Esophagus squamous epithelium (tissue), 5 donors: ENCODE measurements around the gene PLK3. TPM values are rescaled to one million over a fixed set of nuclear protein-coding genes. Genes with fewer than 3 reads are reported as not detected.
"Not testable (repeated sequence)": the region's sequence is repeated elsewhere in the genome, so short reads cannot be mapped to it uniquely, and the experiment has no call there.

Source experiments
- DNase-seq: peaks from one replicate; lab custom pipeline; 2025; lab: John Stamatoyannopoulos, UW
- H3K27ac ChIP-seq, 4 donors: fragments of 200-600 bp; sonication (generic); one replicate each; pipeline ENCODE4 v1.5.1; 2016 to 2019; ENCODE audit warnings: mild to moderate bottlenecking in 1 of 4
- H3K27me3 ChIP-seq, 4 donors: fragments of 200-600 bp; sonication (generic); 1 replicate in 3 of 4; 2 replicates in 1 of 4; pipeline versions ENCODE4 v1.5.1 to v1.6.0; 2017 to 2021; ENCODE audit warnings: antibody characterized with exemption in 1 of 4
- H3K36me3 ChIP-seq, 3 donors: fragments of 200-600 bp; sonication (generic); one replicate each; pipeline ENCODE4 v1.5.1; 2016 to 2019
- H3K4me1 ChIP-seq, 3 donors: fragments of 200-600 bp; sonication (generic); one replicate each; pipeline ENCODE4 v1.5.1; 2017 to 2019
- H3K4me3 ChIP-seq, 4 donors: fragments of 200-600 bp; sonication (generic); 1 replicate in 3 of 4; 2 replicates in 1 of 4; pipeline ENCODE4 v1.5.1; 2016 to 2019; ENCODE audit warnings: mild to moderate bottlenecking in 2 of 4, moderate library complexity in 1 of 4
- H3K9me3 ChIP-seq, 3 donors: fragments of 200-600 bp; sonication (generic); one replicate each; pipeline ENCODE4 v1.5.1; 2016 to 2019
- POLR2A ChIP-seq, 4 donors: fragments of 450-650 bp; IDR thresholded peaks; one replicate each; pipeline ENCODE4 v1.6.1; 2017; ENCODE audit warnings: antibody characterized with exemption in 4 of 4, mild to moderate bottlenecking in 4 of 4, moderate library complexity in 3 of 4
- WGBS, 2 donors: methylation state at CpG; one replicate each; pipeline ENCODE4 v1.1.5; 2018; 5-methylcytosine and 5-hydroxymethylcytosine counted together
- intact Hi-C: fragments of 100-400 bp; cut with DNase I; formaldehyde crosslinking; loops from one replicate; pipeline ENCODE4 v1.15.0; 2022
- total RNA-seq, 4 donors: library from RNA; depleted of rRNA; stranded (reverse); fragments of >200 nt; gene quantifications; one replicate each; pipeline ENCODE4 v1.1.0, GENCODE V29; 2016
- TF ChIP-seq, protein P1 (sequence below), 6 experiments: fragments of 450-650 bp in 4 of 6; fragments of 200-600 bp in 2 of 6; sonication (generic) in 2 of 6; IDR thresholded peaks; one replicate each; pipeline ENCODE4 v1.5.1; 2016 to 2019; ENCODE audit warnings: antibody characterized with exemption in 6 of 6, mild to moderate bottlenecking in 4 of 6, moderate library complexity in 4 of 6
- donor health status: DM: yes; HTN: yes; CAD: no.

Gene PLK3
- total RNA-seq, 4 donors from 2014 or later, result 10.3 to 36.2 (median 30.7) TPM

DNA sequence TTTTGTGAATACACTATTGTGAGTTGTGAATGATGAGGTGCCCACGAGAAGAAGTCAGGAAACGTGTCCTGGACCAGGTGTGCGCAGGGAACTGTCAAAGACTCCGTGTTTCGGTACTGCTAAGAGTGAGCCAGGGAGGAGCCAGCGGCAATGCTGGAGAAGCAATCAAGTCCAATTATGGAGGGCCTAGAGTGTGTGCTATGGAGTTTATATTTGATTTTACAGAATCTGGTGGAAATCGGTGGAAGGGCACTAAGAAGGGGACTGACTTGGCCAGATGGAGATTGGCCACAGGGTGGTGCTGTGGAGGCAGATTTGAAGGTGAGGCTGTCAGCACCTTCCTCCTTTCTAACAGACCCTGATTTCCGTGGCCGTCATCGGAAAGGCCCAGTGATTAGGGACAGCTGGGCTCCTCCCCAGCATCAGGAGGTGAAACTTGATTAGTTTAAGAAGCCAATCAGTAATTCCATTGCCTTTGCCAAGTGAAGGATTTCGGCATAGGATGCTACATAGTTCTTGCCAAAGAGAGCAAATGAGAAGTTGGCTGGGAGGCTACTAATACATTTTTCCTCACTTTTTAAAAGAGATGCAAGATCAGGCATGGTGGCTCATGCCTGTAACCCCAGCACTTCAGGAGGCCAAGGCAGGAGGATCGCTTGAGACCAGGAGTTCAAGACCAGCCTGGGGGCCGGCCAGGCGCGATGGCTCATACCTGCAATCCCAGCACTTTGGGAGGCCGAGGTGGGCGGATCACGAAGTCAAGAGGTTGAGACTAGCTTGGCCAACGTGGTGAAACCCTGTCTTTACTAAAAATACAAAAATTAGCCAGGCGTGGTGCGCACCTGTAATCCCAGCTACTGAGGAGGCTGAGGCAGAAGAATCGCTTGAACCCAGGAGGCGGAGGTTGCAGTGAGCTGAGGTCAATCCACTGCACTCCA lies 35.8 kb downstream of the PLK3 start:
- intact Hi-C loops, result loop anchor here (10.0 kb wide), 1 partner anchor 51 kb away; the partner anchor contains the start of gene BEST4
- WGBS, 2 donors, result 56 to 63% methylated on average over 16 to 23 of the region's 23 CpGs
- H3K4me1 ChIP-seq, result peaks cover 0 to 8% (median 0%) of the 10 kb centered on the region in 3 donors
- H3K9me3 ChIP-seq, result no peaks in the 10 kb centered on the region
- no peak for DNase-seq
- H3K27ac ChIP-seq, result no peak overlapping the region
- H3K27me3 ChIP-seq, result no peaks in the 10 kb centered on the region
- no peak for TF ChIP-seq POLR2A (IDR thresholded peaks at IDR 0.05)
- TF ChIP-seq, protein P1, sequence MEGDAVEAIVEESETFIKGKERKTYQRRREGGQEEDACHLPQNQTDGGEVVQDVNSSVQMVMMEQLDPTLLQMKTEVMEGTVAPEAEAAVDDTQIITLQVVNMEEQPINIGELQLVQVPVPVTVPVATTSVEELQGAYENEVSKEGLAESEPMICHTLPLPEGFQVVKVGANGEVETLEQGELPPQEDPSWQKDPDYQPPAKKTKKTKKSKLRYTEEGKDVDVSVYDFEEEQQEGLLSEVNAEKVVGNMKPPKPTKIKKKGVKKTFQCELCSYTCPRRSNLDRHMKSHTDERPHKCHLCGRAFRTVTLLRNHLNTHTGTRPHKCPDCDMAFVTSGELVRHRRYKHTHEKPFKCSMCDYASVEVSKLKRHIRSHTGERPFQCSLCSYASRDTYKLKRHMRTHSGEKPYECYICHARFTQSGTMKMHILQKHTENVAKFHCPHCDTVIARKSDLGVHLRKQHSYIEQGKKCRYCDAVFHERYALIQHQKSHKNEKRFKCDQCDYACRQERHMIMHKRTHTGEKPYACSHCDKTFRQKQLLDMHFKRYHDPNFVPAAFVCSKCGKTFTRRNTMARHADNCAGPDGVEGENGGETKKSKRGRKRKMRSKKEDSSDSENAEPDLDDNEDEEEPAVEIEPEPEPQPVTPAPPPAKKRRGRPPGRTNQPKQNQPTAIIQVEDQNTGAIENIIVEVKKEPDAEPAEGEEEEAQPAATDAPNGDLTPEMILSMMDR (IDR thresholded peaks at IDR 0.05), result peak; percentile 62 to 87 (median 76)
- H3K36me3 ChIP-seq, result no peaks in the 10 kb centered on the region
- H3K4me3 ChIP-seq, result peak overlapping the region in 1 of 4 donors; percentile 24

DNA sequence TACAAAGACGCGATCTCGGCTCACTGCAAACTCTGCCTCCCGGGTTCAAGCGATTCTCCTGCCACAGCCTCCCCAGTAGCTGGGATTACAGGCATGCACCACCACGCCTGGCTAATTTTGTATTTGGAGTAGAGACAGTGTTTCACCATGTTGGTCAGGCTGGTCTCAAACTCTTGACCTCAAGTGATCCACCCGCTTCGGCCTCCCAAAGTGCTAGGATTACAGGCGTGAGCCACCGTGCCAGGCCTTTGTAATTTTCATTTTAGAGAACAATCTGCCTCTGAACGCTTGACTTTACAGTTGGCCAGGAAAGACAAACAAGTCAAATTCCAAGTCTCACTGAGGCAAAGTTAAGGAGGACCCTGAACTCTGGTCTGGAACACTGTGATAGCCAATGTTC lies 38.1 kb downstream of the PLK3 start:
- peaks cover 0 to 18% (median 6%) of the 10 kb centered on the region in 3 donors for H3K4me1 ChIP-seq
- not testable (repeated sequence) for H3K36me3 ChIP-seq, H3K4me3 ChIP-seq, DNase-seq, H3K27me3 ChIP-seq, H3K9me3 ChIP-seq, H3K27ac ChIP-seq
- intact Hi-C loops, result loop anchor here (10.0 kb wide), 1 partner anchor 53 kb away; the partner anchor contains the start of gene BEST4
- WGBS, 2 donors, result 90 to 91% methylated on average over 11 of the region's 11 CpGs

DNA sequence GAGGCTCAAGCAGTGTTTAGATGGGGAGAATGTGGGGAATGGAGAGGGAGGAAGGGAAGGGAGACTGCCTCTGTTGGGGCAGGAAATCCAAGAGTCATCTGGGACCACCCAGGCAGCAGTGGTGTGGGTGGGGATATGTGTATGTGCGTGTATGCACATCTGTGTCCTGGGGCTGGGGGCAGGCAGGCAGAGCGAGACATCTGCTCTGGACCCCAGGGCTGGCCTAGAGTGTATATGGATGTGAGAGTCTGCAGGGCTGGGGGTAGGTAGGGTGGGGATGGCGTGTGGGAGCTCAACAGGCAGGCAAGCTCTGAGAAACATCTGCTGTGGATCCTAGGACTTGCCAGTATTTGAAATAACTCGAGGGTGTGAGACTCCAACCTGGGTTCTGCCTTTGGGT lies 39.4 kb downstream of the PLK3 start:
- no peaks in the 10 kb centered on the region for H3K36me3 ChIP-seq

DNA sequence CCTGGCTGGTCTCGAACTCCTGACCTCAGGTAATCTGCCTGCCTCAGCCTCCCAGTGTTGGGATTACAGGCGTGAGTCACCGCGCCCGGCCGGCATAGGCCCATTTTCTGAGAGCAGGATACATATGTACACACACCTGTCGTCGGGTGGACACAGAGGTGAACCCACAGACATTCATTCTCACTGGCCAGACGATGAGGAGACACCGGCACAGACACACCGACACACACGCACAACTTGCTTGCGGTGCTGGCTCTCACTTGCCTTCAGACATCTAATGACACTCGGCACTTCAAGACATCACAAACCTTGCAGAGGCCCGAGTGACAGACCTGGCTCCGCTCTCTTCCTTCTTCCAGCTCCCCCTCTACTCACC lies 42.3 kb downstream of the PLK3 start:
- peak overlapping the region; percentile 10 to 65 (median 48) for H3K27ac ChIP-seq
- H3K27me3 ChIP-seq, result peaks cover 0 to 4% (median 0%) of the 10 kb centered on the region in 4 donors
- no peaks in the 10 kb centered on the region for H3K36me3 ChIP-seq
- TF ChIP-seq, protein P1 (IDR thresholded peaks at IDR 0.05), result no peak
- no peak for TF ChIP-seq POLR2A (IDR thresholded peaks at IDR 0.05)
- H3K4me3 ChIP-seq, result peak overlapping the region; percentile 35 to 73 (median 54)
- 35 to 73% methylated on average over 4 to 12 of the region's 16 CpGs for WGBS, 2 donors
- no peak for DNase-seq
- intact Hi-C loops, result loop anchor here (10.0 kb wide), 1 partner anchor 172 kb away; the partner anchor contains the start of genes HECTD3 and UROD
- H3K4me1 ChIP-seq, result peaks cover 0 to 15% (median 7%) of the 10 kb centered on the region in 3 donors
- no peaks in the 10 kb centered on the region for H3K9me3 ChIP-seq

More for the DNA sequence above, 39.4 kb downstream of the PLK3 start:
- Histone ChIP-seq H3K4me1 (peaks cover 0 to 23% (median 7%) of the 10 kb centered on the region in 3 donors), H3K9me3 (no peaks in the 10 kb centered on the region), H3K27ac (no peak overlapping the region), H3K27me3 (peaks cover 0 to 4% (median 0%) of the 10 kb centered on the region in 4 donors), H3K4me3 (no peak overlapping the region)
- DNase-seq, result no peak
- intact Hi-C loops, result loop anchor here (10.0 kb wide), 1 partner anchor 55 kb away; the partner anchor contains the start of gene BEST4
- TF ChIP-seq POLR2A (IDR thresholded peaks at IDR 0.05), result no peak
- TF ChIP-seq, protein P1 (IDR thresholded peaks at IDR 0.05), result no peak
- 56 to 61% methylated on average over 4 of the region's 4 CpGs for WGBS, 2 donors

DNA sequence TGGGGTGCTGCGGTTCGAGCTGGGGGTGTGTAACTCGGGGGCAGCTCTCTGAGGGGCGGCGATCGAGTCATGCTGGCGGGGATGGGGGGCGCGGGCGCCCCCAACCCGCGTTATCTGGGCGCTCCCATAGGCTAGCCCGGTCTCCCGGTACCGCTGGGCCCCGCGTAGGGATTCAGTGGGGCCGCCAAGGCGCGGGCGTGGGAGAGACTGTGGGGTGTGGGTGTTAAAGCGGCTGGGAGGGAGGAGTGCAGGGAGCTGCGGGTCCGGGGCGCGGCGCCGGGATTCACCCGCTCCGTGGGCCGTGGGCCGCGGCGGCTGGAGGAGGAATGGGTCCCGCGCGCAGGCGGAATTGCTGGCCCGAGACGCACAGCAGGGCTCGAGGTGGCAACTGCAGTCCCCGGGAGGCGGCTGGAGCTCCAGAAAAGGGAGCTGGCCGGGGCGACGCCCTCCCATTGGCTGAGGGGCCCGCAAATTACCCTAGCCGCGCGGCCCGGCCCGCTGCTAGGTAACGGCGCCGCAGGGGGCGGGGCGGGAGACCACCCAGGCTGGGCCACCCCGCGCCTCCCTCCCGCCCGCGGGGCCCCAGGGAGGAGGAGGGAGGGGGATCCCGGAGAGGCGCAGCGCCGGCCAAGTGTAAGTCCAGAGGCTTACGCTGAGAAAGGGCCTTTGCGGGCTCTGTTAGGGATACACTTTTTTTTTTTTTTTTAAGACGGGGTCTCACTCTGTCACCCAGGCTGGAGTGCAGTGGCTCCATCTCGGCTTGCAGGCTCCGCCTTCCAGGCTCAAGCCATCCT lies 42.9 kb downstream of the PLK3 start, which contains the start of gene PTCH2:
Gene PTCH2 (minus strand): TSS at position 392 of the 794 bp plus-strand sequence. CDS start 321 bp downstream, at position 71.
- Histone ChIP-seq H3K9me3 (no peaks in the 10 kb centered on the region), H3K27me3 (peaks cover 0 to 4% (median 0%) of the 10 kb centered on the region in 4 donors), H3K36me3 (no peaks in the 10 kb centered on the region), H3K4me1 (peaks cover 0 to 15% (median 7%) of the 10 kb centered on the region in 3 donors), H3K27ac (peak within 1 kb of the TSS; percentile 10 to 65 (median 48)), H3K4me3 (peak within 1 kb of the TSS; percentile 35 to 73 (median 54))
- WGBS, 2 donors, result 0 to 15% methylated on average over 1 to 11 of the region's 72 CpGs
- TF ChIP-seq POLR2A (IDR thresholded peaks at IDR 0.05), result peak in 1 of 4 donors; percentile 28
- TF ChIP-seq, protein P1 (IDR thresholded peaks at IDR 0.05), result no peak
- intact Hi-C loops, result loop anchor here (10.0 kb wide), 1 partner anchor 172 kb away; the partner anchor contains the start of genes HECTD3 and UROD
- DNase-seq, result no peak
